Dedifferentiated amniotic fluid mesenchymal stem cell (primary cell): ENCODE measurements around the gene CYP4B1.
"Not testable (repeated sequence)": the region's sequence is repeated elsewhere in the genome, so short reads cannot be mapped to it uniquely, and the experiment has no call there.

Experiments used
- DNase-seq: peaks from one replicate; pipeline ENCODE4 v3.0.0-alpha.2; 2016; ENCODE audit errors: extremely low spot score

The CYP4B1 gene

GRCh38 chr1:46798810-46799209 is at the start of gene CYP4B1:
Gene CYP4B1 (plus strand): TSS chr1:46799046. CDS start chr1:46799082, 36 bp downstream.
- no peak for DNase-seq

- no peak for DNase-seq
These were observed 49.4 kb upstream of the CYP4B1 start for GRCh38 chr1:46749404-46749803.

- DNase-seq: no peak
These were observed 48.9 kb upstream of the CYP4B1 start for GRCh38 chr1:46749921-46750404.

- DNase-seq: no peak
These were observed 44.9 kb upstream of the CYP4B1 start for GRCh38 chr1:46753985-46754384.

GRCh38 chr1:46754707-46755106 is 44.1 kb upstream of the CYP4B1 start:
- DNase-seq: not testable (repeated sequence)

GRCh38 chr1:46755121-46755520 is 43.7 kb upstream of the CYP4B1 start:
- no peak for DNase-seq

- no peak for DNase-seq
These were observed 41.4 kb upstream of the CYP4B1 start for GRCh38 chr1:46757247-46757955.

GRCh38 chr1:46757956-46758528 is 40.8 kb upstream of the CYP4B1 start:
- no peak for DNase-seq

- no peak for DNase-seq
These were observed 38.2 kb upstream of the CYP4B1 start for GRCh38 chr1:46760558-46761166.

- no peak for DNase-seq
These were observed 37.1 kb upstream of the CYP4B1 start for GRCh38 chr1:46761740-46762139.

GRCh38 chr1:46764402-46764801 is 34.4 kb upstream of the CYP4B1 start:
- no peak for DNase-seq

GRCh38 chr1:46767649-46768282 is 31.1 kb upstream of the CYP4B1 start:
- no peak for DNase-seq

- no peak for DNase-seq
These were observed 30.4 kb upstream of the CYP4B1 start for GRCh38 chr1:46768445-46768844.

- no peak for DNase-seq
These were observed 29.7 kb upstream of the CYP4B1 start for GRCh38 chr1:46769028-46769740.

- DNase-seq: no peak
These were observed 28.3 kb upstream of the CYP4B1 start for GRCh38 chr1:46770541-46770940.

- DNase-seq: no peak
These were observed 26.3 kb upstream of the CYP4B1 start for GRCh38 chr1:46772571-46772970.

GRCh38 chr1:46774297-46774696 is 24.5 kb upstream of the CYP4B1 start:
- no peak for DNase-seq

- DNase-seq: not testable (repeated sequence)
These were observed 20.4 kb upstream of the CYP4B1 start for GRCh38 chr1:46778456-46778855.

- DNase-seq: no peak
These were observed 14.2 kb upstream of the CYP4B1 start for GRCh38 chr1:46784666-46785065.

GRCh38 chr1:46788634-46789033 is 10.2 kb upstream of the CYP4B1 start:
- not testable (repeated sequence) for DNase-seq

- DNase-seq: no peak
These were observed 8.3 kb upstream of the CYP4B1 start for GRCh38 chr1:46790446-46791101.
